ENCODE measurements around the gene CUX1. TPM values are rescaled to one million over a fixed set of nuclear protein-coding genes. Genes with fewer than 3 reads are reported as not detected.
"Not testable (repeated sequence)": the region's sequence is repeated elsewhere in the genome, so short reads cannot be mapped to it uniquely, and the experiment has no call there.

CUX1 gene
- total and polyA plus RNA-seq, 2 donors (not counting 1 experiment from before 2014, with no cell fraction given), result 10.8 to 86.5 TPM

DNA sequence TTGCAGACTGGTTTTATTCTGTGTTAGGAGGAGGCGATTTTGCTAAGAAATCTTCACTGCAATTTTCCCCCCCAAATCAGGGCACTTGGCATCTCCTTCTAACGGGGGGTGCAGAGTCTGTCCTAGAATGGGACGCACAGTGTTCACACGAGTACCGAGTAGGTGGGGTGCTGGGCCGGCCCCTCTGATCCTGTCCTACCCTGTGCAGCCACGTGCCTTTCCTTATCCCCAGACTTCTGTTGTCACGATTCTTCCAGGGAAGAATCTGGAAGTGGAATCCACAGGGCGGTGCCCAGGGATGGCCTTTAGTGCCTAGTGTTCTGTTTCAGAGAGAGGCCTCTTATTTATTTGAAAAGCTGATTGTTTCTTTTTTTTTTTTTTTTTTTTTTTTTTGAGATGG, 16.4 kb downstream of the CUX1 start:
- H3K4me3 Mint-ChIP-seq, result no peak overlapping the region
- ATAC-seq (ENCODE audit: low read depth) (no peak), DNase-seq (no peak)
- Histone ChIP-seq H3K27me3 (replicated peaks in 1 of 4; ENCODE audit: control extremely low read depth in 1 of 4, control insufficient read depth in 3 of 4, insufficient read depth in 4 of 4, low read length in 3 of 4) (no peaks in the 10 kb centered on the region), H3K4me2 (replicated peaks; ENCODE audit: low read depth, low read length, poor library complexity, severe bottlenecking) (peak overlapping the region; percentile 48), H3K4me1 (ENCODE audit: control insufficient read depth in 2 of 2, insufficient read depth in 2 of 2, low read length in 2 of 2) (peaks cover 6 to 15% of the 10 kb centered on the region in 2 donors), H3K27ac (ENCODE audit: low read length in 2 of 2) (peak overlapping the region in 1 of 2 donors; percentile 36), H3K36me3 (replicated peaks in 1 of 2; ENCODE audit: control extremely low read depth in 1 of 2, control insufficient read depth in 1 of 2, extremely low read depth in 1 of 2, insufficient read depth in 2 of 2, low read length in 1 of 2) (no peaks in the 10 kb centered on the region), H3K79me2 (ENCODE audit: control insufficient read depth, insufficient read depth, low read length) (peaks cover 95% of the 10 kb centered on the region), H2AFZ (ENCODE audit: insufficient read depth, low read depth, low read length, poor library complexity, severe bottlenecking) (no peak overlapping the region), H3K4me3 (ENCODE audit: control extremely low read depth in 1 of 5, extremely low read depth in 1 of 5, insufficient read depth in 1 of 5, low read depth in 2 of 5, low read length in 4 of 5) (no peak overlapping the region), H3K9me3 (ENCODE audit: control extremely low read depth in 1 of 3, control insufficient read depth in 2 of 3, insufficient read depth in 1 of 3, low read length in 2 of 3) (peaks cover 0 to 3% (median 0%) of the 10 kb centered on the region in 3 donors), H4K20me1 (ENCODE audit: control insufficient read depth, insufficient read depth, low read length, poor library complexity, severe bottlenecking) (peaks cover 21% of the 10 kb centered on the region), H3K9ac (ENCODE audit: low read length) (no peak overlapping the region)
- ChIA-PET CTCF (interaction anchor here (0.7 kb wide), 1 partner anchor 21 kb away, joined by 6 read pairs; no protein-coding TSS in a partner anchor), POLR2A (interaction anchor here (0.6 to 0.7 kb wide), 2 partner anchors 15 to 156 kb away, joined by 4 to 10 read pairs; no protein-coding TSS in a partner anchor)
- TF ChIP-seq, protein P1, sequence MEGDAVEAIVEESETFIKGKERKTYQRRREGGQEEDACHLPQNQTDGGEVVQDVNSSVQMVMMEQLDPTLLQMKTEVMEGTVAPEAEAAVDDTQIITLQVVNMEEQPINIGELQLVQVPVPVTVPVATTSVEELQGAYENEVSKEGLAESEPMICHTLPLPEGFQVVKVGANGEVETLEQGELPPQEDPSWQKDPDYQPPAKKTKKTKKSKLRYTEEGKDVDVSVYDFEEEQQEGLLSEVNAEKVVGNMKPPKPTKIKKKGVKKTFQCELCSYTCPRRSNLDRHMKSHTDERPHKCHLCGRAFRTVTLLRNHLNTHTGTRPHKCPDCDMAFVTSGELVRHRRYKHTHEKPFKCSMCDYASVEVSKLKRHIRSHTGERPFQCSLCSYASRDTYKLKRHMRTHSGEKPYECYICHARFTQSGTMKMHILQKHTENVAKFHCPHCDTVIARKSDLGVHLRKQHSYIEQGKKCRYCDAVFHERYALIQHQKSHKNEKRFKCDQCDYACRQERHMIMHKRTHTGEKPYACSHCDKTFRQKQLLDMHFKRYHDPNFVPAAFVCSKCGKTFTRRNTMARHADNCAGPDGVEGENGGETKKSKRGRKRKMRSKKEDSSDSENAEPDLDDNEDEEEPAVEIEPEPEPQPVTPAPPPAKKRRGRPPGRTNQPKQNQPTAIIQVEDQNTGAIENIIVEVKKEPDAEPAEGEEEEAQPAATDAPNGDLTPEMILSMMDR (IDR thresholded peaks at IDR 0.05), result no peak
- H3K27me3 Mint-ChIP-seq, result no peaks in the 10 kb centered on the region
- WGBS (ENCODE audit: insufficient coverage), result 93% methylated on average over 6 of the region's 9 CpGs
- H3K4me1 Mint-ChIP-seq, result peaks cover 39% of the 10 kb centered on the region
- H3K9me3 Mint-ChIP-seq (ENCODE audit: insufficient read depth), result no peaks in the 10 kb centered on the region
- H3K27ac Mint-ChIP-seq, result no peak overlapping the region
- intact Hi-C loops (cut with micrococcal nuclease), result no loop called here

DNA sequence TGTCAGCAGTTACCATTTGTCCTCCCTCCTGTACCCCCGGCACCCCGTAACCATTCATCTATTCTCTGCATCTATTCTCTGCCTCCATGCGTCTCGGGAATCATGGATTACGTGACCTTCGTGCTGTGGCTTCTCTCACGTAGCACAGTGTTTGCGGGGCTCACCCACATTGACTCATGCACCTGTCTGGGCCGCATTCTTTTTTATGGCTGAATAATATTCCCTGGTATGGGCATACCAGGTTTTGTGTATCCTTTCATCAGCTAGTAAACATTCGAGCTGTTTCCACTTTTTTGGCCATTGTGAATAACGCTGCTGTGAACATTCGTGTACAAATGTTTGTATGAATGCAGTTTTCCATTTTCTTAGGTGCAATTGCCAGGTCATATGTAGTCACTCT, 17.7 kb downstream of the CUX1 start:
- intact Hi-C loops (cut with micrococcal nuclease), result no loop called here
- Histone ChIP-seq H3K27me3 (replicated peaks in 1 of 4; ENCODE audit: control extremely low read depth in 1 of 4, control insufficient read depth in 3 of 4, insufficient read depth in 4 of 4, low read length in 3 of 4) (no peaks in the 10 kb centered on the region), H3K4me1 (ENCODE audit: control insufficient read depth in 2 of 2, insufficient read depth in 2 of 2, low read length in 2 of 2) (peaks cover 6 to 15% of the 10 kb centered on the region in 2 donors), H3K36me3 (replicated peaks in 1 of 2; ENCODE audit: control extremely low read depth in 1 of 2, control insufficient read depth in 1 of 2, extremely low read depth in 1 of 2, insufficient read depth in 2 of 2, low read length in 1 of 2) (no peaks in the 10 kb centered on the region), H3K27ac (ENCODE audit: low read length in 2 of 2) (no peak overlapping the region), H3K4me2 (replicated peaks; ENCODE audit: low read depth, low read length, poor library complexity, severe bottlenecking) (no peak overlapping the region), H3K9ac (ENCODE audit: low read length) (no peak overlapping the region), H4K20me1 (ENCODE audit: control insufficient read depth, insufficient read depth, low read length, poor library complexity, severe bottlenecking) (peaks cover 15% of the 10 kb centered on the region), H3K9me3 (ENCODE audit: control extremely low read depth in 1 of 3, control insufficient read depth in 2 of 3, insufficient read depth in 1 of 3, low read length in 2 of 3) (peaks cover 0 to 3% (median 0%) of the 10 kb centered on the region in 3 donors), H3K4me3 (ENCODE audit: control extremely low read depth in 1 of 5, extremely low read depth in 1 of 5, insufficient read depth in 1 of 5, low read depth in 2 of 5, low read length in 4 of 5) (no peak overlapping the region), H3K79me2 (ENCODE audit: control insufficient read depth, insufficient read depth, low read length) (peaks cover 93% of the 10 kb centered on the region), H2AFZ (ENCODE audit: insufficient read depth, low read depth, low read length, poor library complexity, severe bottlenecking) (no peak overlapping the region)
- H3K9me3 Mint-ChIP-seq (ENCODE audit: insufficient read depth), result no peaks in the 10 kb centered on the region
- WGBS (ENCODE audit: insufficient coverage), result 99% methylated on average over 12 of the region's 12 CpGs
- DNase-seq (no peak), ATAC-seq (ENCODE audit: low read depth) (no peak)
- TF ChIP-seq EZH2 (IDR thresholded peaks at IDR 0.05; ENCODE audit: borderline replicate concordance, insufficient read depth, low read depth, low read length, poor library complexity, severe bottlenecking), result no peak
- TF ChIP-seq, protein P1 (IDR thresholded peaks at IDR 0.05), result no peak
- peak overlapping the region; percentile 20 for H3K4me3 Mint-ChIP-seq
- peaks cover 40% of the 10 kb centered on the region for H3K4me1 Mint-ChIP-seq
- ChIA-PET POLR2A (no interaction called here), CTCF (no interaction called here)
- H3K27me3 Mint-ChIP-seq, result no peaks in the 10 kb centered on the region
- no peak overlapping the region for H3K27ac Mint-ChIP-seq

DNA sequence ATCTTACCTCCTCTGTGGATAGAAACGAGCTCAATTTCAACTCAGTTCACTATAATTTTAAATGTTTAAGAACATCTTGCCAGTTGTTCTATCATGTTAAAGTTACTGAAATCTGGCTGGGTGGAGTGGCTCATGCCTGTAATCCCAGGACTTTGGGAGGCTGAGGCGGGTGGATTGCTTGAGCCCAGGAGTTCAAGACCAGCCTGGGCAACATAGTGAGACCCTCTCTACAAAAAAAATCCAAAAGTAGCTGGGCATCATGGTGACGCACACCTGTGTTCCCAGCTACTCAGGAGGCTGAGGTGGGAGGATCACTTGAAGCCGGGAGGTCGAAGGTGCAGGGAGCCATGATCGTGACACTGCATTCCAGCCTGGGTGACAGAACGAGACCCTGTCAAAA, 20.0 kb downstream of the CUX1 start:
- POLR2A ChIA-PET, result not testable (repeated sequence)

More for the DNA sequence above, 20.0 kb downstream of the CUX1 start:
- H3K9me3 ChIP-seq (ENCODE audit: control extremely low read depth in 1 of 3, control insufficient read depth in 2 of 3, insufficient read depth in 1 of 3, low read length in 2 of 3); ATAC-seq (ENCODE audit: low read depth); intact Hi-C loops (cut with micrococcal nuclease); H4K20me1 ChIP-seq (ENCODE audit: control insufficient read depth, insufficient read depth, low read length, poor library complexity, severe bottlenecking); H3K4me2 ChIP-seq (replicated peaks; ENCODE audit: low read depth, low read length, poor library complexity, severe bottlenecking); CTCF ChIA-PET; H3K4me3 ChIP-seq (ENCODE audit: control extremely low read depth in 1 of 5, extremely low read depth in 1 of 5, insufficient read depth in 1 of 5, low read depth in 2 of 5, low read length in 4 of 5); H3K9me3 Mint-ChIP-seq (ENCODE audit: insufficient read depth); H3K27ac Mint-ChIP-seq; H3K36me3 ChIP-seq (replicated peaks in 1 of 2; ENCODE audit: control extremely low read depth in 1 of 2, control insufficient read depth in 1 of 2, extremely low read depth in 1 of 2, insufficient read depth in 2 of 2, low read length in 1 of 2); DNase-seq; H2AFZ ChIP-seq (ENCODE audit: insufficient read depth, low read depth, low read length, poor library complexity, severe bottlenecking); H3K27me3 ChIP-seq (replicated peaks in 1 of 4; ENCODE audit: control extremely low read depth in 1 of 4, control insufficient read depth in 3 of 4, insufficient read depth in 4 of 4, low read length in 3 of 4); H3K4me3 Mint-ChIP-seq; H3K27ac ChIP-seq (ENCODE audit: low read length in 2 of 2); H3K9ac ChIP-seq (ENCODE audit: low read length); H3K27me3 Mint-ChIP-seq: not testable (repeated sequence)
- Histone ChIP-seq H3K4me1 (ENCODE audit: control insufficient read depth in 2 of 2, insufficient read depth in 2 of 2, low read length in 2 of 2) (peaks cover 6 to 15% of the 10 kb centered on the region in 2 donors), H3K79me2 (ENCODE audit: control insufficient read depth, insufficient read depth, low read length) (peaks cover 85% of the 10 kb centered on the region)
- WGBS (ENCODE audit: insufficient coverage), result 100% methylated on average over 1 of the region's 7 CpGs
- peaks cover 40% of the 10 kb centered on the region for H3K4me1 Mint-ChIP-seq
